ENCODE results near the gene IL10.

DNA sequence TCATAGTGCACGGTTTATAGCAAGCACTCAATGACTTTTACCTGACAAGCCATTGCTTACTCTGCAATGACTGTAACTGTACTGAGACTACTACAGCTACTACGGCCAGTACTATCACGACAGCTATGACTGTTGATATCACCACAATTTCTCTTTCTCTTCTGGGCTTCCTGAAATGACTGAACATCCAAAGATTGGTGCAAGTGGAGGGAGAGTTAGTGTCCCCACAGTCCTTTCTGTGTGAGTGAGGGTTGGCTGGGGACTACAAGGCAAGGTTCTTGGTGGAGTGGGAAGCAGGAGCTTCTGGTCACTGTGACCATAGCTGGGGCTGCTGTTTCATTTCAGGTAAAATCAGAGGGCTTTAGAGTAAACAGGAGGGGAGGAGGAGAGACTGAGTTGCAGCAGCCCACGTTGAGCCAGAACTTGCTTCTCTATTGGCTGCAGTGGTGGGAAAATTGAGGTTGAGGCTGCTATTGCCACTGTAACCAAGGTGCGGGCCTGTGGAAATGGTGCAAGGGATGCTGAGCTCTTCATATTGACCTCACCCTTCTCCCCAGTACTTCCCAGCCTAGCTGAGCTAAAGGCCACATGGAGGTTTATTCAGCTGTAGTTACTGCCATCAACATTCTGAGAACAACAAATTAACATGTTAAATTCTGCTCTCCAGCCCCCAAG is 14.1 kb upstream of the IL10 start:
- TF ChIP-seq POLR2A (IDR thresholded peaks at IDR 0.05; ENCODE audit: low read length) (no peak), GATA1 (IDR thresholded peaks at IDR 0.05; ENCODE audit: low read depth, low read length) (no peak)
